ENCODE data around the gene MBD6.

MBD6 gene

DNA sequence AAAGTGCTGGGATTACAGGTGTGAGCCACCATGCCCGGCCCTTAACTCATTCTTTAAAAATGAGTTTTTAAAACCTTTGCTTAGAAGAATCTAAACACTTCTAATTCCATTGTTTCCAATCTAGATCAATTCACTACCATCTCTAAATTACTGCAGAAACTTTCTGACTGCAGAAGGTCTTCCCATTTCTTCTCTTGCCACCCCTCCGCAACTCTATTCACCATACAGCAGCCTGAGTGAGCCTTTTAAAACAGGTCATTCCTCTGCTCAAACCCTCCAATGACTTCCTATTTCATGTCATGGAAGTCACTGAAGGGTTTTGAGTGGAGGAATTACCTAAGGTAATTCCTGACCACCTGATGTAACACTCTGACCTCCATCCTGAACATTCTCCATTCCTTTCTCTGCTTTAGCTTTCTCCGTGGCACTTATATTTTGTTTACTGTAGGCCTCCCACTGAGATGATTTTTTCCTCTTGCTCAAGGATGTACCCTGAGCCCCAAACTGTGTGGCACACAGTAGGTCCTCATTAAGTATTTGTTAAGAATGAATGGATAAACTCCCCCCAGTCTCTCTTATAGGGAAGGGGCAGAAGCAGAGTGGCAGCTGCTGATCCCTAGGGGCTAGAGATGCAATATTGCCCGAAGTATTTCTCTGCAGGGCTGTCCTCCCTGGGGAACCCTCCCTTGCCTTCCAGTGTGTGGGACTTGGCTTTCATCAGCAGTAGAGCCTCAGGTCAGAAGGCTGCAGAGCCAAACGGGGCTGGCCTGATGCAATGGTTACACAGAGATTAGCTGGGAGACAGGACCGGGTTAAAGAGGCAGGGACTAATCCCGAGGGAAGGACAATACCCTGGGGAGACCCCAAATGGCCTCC lies 3.5 kb upstream of the MBD6 start:
- ATAC-seq = peak; percentile 7
- TF ChIP-seq SNAI2 (CRISPR knock-in tag; IDR thresholded peaks at IDR 0.05) (no peak), PPARA (CRISPR knock-in tag; IDR thresholded peaks at IDR 0.05; ENCODE audit: borderline replicate concordance) (no peak), ZFP30 (CRISPR knock-in tag; IDR thresholded peaks at IDR 0.05) (no peak), BACH2 (CRISPR knock-in tag; IDR thresholded peaks at IDR 0.05; ENCODE audit: borderline replicate concordance) (no peak), ZFP3 (CRISPR knock-in tag; IDR thresholded peaks at IDR 0.05) (no peak), POU6F1 (CRISPR knock-in tag; IDR thresholded peaks at IDR 0.05; ENCODE audit: borderline replicate concordance, low read depth) (no peak)

DNA sequence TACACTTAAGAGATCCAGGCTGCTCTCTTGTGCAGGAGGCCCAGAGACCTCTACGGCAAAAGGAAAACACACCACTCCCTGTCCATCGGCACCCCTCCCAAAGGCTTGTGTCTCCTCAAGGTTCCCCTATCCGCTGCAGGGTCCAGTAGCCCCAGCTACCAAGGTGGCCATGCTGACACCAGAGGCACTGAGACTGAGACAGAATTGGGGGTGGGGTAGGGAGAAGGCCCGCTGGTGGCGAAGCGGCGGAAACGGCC lies 2.9 kb upstream of the MBD6 start:
- TF ChIP-seq CREB5 (CRISPR knock-in tag; IDR thresholded peaks at IDR 0.05; ENCODE audit: low read depth) (0 out of 2 replicates have a peak, but pooled peaks have one; percentile 10), RARB (CRISPR knock-in tag; IDR thresholded peaks at IDR 0.05) (no peak)
- no peak for ATAC-seq

- peak; percentile 81 for ATAC-seq
- TF ChIP-seq ZNF8 (CRISPR knock-in tag; IDR thresholded peaks at IDR 0.05) (no peak), PATZ1 (CRISPR knock-in tag; IDR thresholded peaks at IDR 0.05; ENCODE audit: borderline replicate concordance) (peak; percentile 62; the same call in 1 of the 2 replicates), SNAI2 (CRISPR knock-in tag; IDR thresholded peaks at IDR 0.05) (no peak), ZC3H10 (CRISPR knock-in tag; IDR thresholded peaks at IDR 0.05) (no peak), GLIS3 (CRISPR knock-in tag; IDR thresholded peaks at IDR 0.05) (0 out of 2 replicates have a peak, but pooled peaks have one; percentile 48), CSDC2 (CRISPR knock-in tag; IDR thresholded peaks at IDR 0.05) (0 out of 2 replicates have a peak, but pooled peaks have one; percentile 25), RARB (CRISPR knock-in tag; IDR thresholded peaks at IDR 0.05) (0 out of 2 replicates have a peak, but pooled peaks have one; percentile 35), POU6F1 (CRISPR knock-in tag; IDR thresholded peaks at IDR 0.05; ENCODE audit: borderline replicate concordance, low read depth) (0 out of 2 replicates have a peak, but pooled peaks have one; percentile 70), ESRRG (CRISPR knock-in tag; IDR thresholded peaks at IDR 0.05) (0 out of 2 replicates have a peak, but pooled peaks have one; percentile 30), ZFP30 (CRISPR knock-in tag; IDR thresholded peaks at IDR 0.05) (no peak), CREB5 (CRISPR knock-in tag; IDR thresholded peaks at IDR 0.05; ENCODE audit: low read depth) (no peak; the same call in 1 of the 2 replicates), PPARA (CRISPR knock-in tag; IDR thresholded peaks at IDR 0.05; ENCODE audit: borderline replicate concordance) (no peak), BACH2 (CRISPR knock-in tag; IDR thresholded peaks at IDR 0.05; ENCODE audit: borderline replicate concordance) (no peak), ZNF70 (CRISPR knock-in tag; IDR thresholded peaks at IDR 0.05) (no peak), ZFP3 (CRISPR knock-in tag; IDR thresholded peaks at IDR 0.05) (no peak), ARNTL (CRISPR knock-in tag; IDR thresholded peaks at IDR 0.05; ENCODE audit: borderline replicate concordance, low read depth) (no peak), ISL1 (CRISPR knock-in tag; IDR thresholded peaks at IDR 0.05) (no peak), TCF4 (CRISPR knock-in tag; IDR thresholded peaks at IDR 0.05; ENCODE audit: borderline replicate concordance) (no peak), TOX (CRISPR knock-in tag; IDR thresholded peaks at IDR 0.05; ENCODE audit: borderline replicate concordance) (no peak), ZNF565 (CRISPR knock-in tag; conservative IDR thresholded peaks at IDR 0.05; ENCODE audit: low read depth) (no peak), CSRNP3 (CRISPR knock-in tag; IDR thresholded peaks at IDR 0.05) (0 out of 2 replicates have a peak, but pooled peaks have one; percentile 53), OSR1 (CRISPR knock-in tag; IDR thresholded peaks at IDR 0.05) (no peak)
- TF ChIP-seq, protein P1, sequence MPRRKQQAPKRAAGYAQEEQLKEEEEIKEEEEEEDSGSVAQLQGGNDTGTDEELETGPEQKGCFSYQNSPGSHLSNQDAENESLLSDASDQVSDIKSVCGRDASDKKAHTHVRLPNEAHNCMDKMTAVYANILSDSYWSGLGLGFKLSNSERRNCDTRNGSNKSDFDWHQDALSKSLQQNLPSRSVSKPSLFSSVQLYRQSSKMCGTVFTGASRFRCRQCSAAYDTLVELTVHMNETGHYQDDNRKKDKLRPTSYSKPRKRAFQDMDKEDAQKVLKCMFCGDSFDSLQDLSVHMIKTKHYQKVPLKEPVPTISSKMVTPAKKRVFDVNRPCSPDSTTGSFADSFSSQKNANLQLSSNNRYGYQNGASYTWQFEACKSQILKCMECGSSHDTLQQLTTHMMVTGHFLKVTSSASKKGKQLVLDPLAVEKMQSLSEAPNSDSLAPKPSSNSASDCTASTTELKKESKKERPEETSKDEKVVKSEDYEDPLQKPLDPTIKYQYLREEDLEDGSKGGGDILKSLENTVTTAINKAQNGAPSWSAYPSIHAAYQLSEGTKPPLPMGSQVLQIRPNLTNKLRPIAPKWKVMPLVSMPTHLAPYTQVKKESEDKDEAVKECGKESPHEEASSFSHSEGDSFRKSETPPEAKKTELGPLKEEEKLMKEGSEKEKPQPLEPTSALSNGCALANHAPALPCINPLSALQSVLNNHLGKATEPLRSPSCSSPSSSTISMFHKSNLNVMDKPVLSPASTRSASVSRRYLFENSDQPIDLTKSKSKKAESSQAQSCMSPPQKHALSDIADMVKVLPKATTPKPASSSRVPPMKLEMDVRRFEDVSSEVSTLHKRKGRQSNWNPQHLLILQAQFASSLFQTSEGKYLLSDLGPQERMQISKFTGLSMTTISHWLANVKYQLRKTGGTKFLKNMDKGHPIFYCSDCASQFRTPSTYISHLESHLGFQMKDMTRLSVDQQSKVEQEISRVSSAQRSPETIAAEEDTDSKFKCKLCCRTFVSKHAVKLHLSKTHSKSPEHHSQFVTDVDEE (CRISPR knock-in tag; IDR thresholded peaks at IDR 0.05) = no peak
Measured at GRCh38 chr12:57520053-57520818, 2.4 kb upstream of the MBD6 start, which contains the start of gene DDIT3. Gene DDIT3 (minus strand): TSS chr12:57520514. CDS start chr12:57517406, 3,108 bp downstream.

All from SK-N-SH treated with all-trans-retinoic acid at 6 μM for 48 hours (cell line).